Activated T-cell treated with anti-CD3 and anti-CD28 coated beads, Interleukin-2, amount 50 U/mL, for 4 hours (primary cell): ENCODE data around the gene HS3ST1. TPM values are rescaled to one million over a fixed set of nuclear protein-coding genes. Genes with fewer than 3 reads are reported as not detected.

ENCODE experiments used
- ATAC-seq, 2 donors: fragments of 200-7000 bp; cut with Tn5 transposase; one replicate each; pipeline ENCODE4 v1.10.0; 2021
- DNase-seq: peaks from one replicate; pipeline ENCODE4 v3.0.0-alpha.2; 2020
- H3K27me3 Mint-ChIP-seq: one replicate; pipeline ENCODE4 v1.8.0; 2021; ENCODE audit warnings: low read depth, mixed read lengths
- H3K36me3 Mint-ChIP-seq: one replicate; pipeline ENCODE4 v1.8.0; 2022; ENCODE audit warnings: mixed read lengths; ENCODE audit not compliant: insufficient read depth
- H3K4me1 Mint-ChIP-seq: one replicate; pipeline ENCODE4 v1.8.0; 2021; ENCODE audit warnings: low read depth, mixed read lengths
- H3K4me3 Mint-ChIP-seq: one replicate; pipeline ENCODE4 v1.8.0; 2021; ENCODE audit warnings: mild to moderate bottlenecking, moderate library complexity, mixed read lengths
- H3K9me3 Mint-ChIP-seq: one replicate; pipeline ENCODE4 v1.8.0; 2021; ENCODE audit warnings: mixed read lengths
- total RNA-seq, 3 donors: library from RNA; stranded (reverse); gene quantifications; one replicate each; pipeline ENCODE4 v1.2.1, GENCODE V29; 2021

Gene HS3ST1
- total RNA-seq, 3 donors from 2014 or later = 0.03 to 0.71 (median 0.03) TPM

GRCh38 chr4:11348449-11349088 is 80.1 kb downstream of the HS3ST1 start:
- no peaks in the 10 kb centered on the region for H3K9me3 Mint-ChIP-seq
- ATAC-seq (no peak), DNase-seq (no peak)
- H3K4me1 Mint-ChIP-seq = no peaks in the 10 kb centered on the region
- H3K4me3 Mint-ChIP-seq = no peak overlapping the region
- H3K27me3 Mint-ChIP-seq = peaks cover 3% of the 10 kb centered on the region
- no peaks in the 10 kb centered on the region for H3K36me3 Mint-ChIP-seq

- Mint-ChIP-seq H3K9me3 (no peaks in the 10 kb centered on the region), H3K27me3 (peaks cover 3% of the 10 kb centered on the region), H3K4me3 (no peak overlapping the region), H3K36me3 (no peaks in the 10 kb centered on the region), H3K4me1 (no peaks in the 10 kb centered on the region)
- no peak for ATAC-seq
- DNase-seq = no peak
Observed at GRCh38 chr4:11344916-11345315, 83.8 kb downstream of the HS3ST1 start.

- no peak for DNase-seq
- no peaks in the 10 kb centered on the region for H3K4me1 Mint-ChIP-seq
- H3K36me3 Mint-ChIP-seq = no peaks in the 10 kb centered on the region
- no peak overlapping the region for H3K4me3 Mint-ChIP-seq
- ATAC-seq = no peak
- H3K27me3 Mint-ChIP-seq = peaks cover 4% of the 10 kb centered on the region
- H3K9me3 Mint-ChIP-seq = no peaks in the 10 kb centered on the region
Observed at GRCh38 chr4:11343536-11343935, 85.2 kb downstream of the HS3ST1 start.
